GM18951 (cell line): ENCODE data around the gene FOXC1.

Experiments
- POLR2A ChIP-seq: IDR thresholded peaks from 4 replicates; pipeline ENCODE4 v1.6.1; 2011; ENCODE audit warnings: mild to moderate bottlenecking; ENCODE audit not compliant: insufficient read length, insufficient read depth; ENCODE audit errors: extremely low read depth
- in situ Hi-C: fragments of 300-500 bp; cut with MboI; formaldehyde crosslinking; loops from one replicate; pipeline ENCODE4 v1.12.0; 2022; ENCODE audit warnings: low sequenced_read_pairs, mixed read lengths, inconsistent platforms; ENCODE audit not compliant: unreplicated experiment

FOXC1 gene

GRCh38 chr6:1612299-1612973, 2.7 kb downstream of the FOXC1 start:
- TF ChIP-seq POLR2A = no peak
- in situ Hi-C loops = loop anchor here (25.0 kb wide), 1 partner anchor 575 kb away; no protein-coding TSS in a partner anchor

- no peak for TF ChIP-seq POLR2A
- in situ Hi-C loops = loop anchor here (25.0 kb wide), 1 partner anchor 574 kb away; no protein-coding TSS in a partner anchor
Observed at GRCh38 chr6:1612974-1613306, 3.2 kb downstream of the FOXC1 start.

GRCh38 chr6:1613346-1613687, 3.6 kb downstream of the FOXC1 start:
- in situ Hi-C loops = loop anchor here (25.0 kb wide), 1 partner anchor 574 kb away; no protein-coding TSS in a partner anchor
- no peak for TF ChIP-seq POLR2A

GRCh38 chr6:1613688-1614447, 4.2 kb downstream of the FOXC1 start:
- no peak for TF ChIP-seq POLR2A
- in situ Hi-C loops = loop anchor here (25.0 kb wide), 1 partner anchor 573 kb away; no protein-coding TSS in a partner anchor

- no peak for TF ChIP-seq POLR2A
- in situ Hi-C loops = loop anchor here (25.0 kb wide), 1 partner anchor 573 kb away; no protein-coding TSS in a partner anchor
Observed at GRCh38 chr6:1614448-1615150, 4.9 kb downstream of the FOXC1 start.

GRCh38 chr6:1615151-1615852, 5.6 kb downstream of the FOXC1 start:
- TF ChIP-seq POLR2A = no peak
- in situ Hi-C loops = loop anchor here (25.0 kb wide), 1 partner anchor 572 kb away; no protein-coding TSS in a partner anchor

GRCh38 chr6:1615853-1616420, 6.2 kb downstream of the FOXC1 start:
- in situ Hi-C loops = loop anchor here (25.0 kb wide), 1 partner anchor 571 kb away; no protein-coding TSS in a partner anchor
- TF ChIP-seq POLR2A = no peak

- no peak for TF ChIP-seq POLR2A
- in situ Hi-C loops = loop anchor here (25.0 kb wide), 1 partner anchor 570 kb away; no protein-coding TSS in a partner anchor
Observed at GRCh38 chr6:1616701-1617463, 7.2 kb downstream of the FOXC1 start.

GRCh38 chr6:1617466-1618310, 8.0 kb downstream of the FOXC1 start:
- TF ChIP-seq POLR2A = no peak
- in situ Hi-C loops = loop anchor here (25.0 kb wide), 1 partner anchor 570 kb away; no protein-coding TSS in a partner anchor

GRCh38 chr6:1618311-1619097, 8.8 kb downstream of the FOXC1 start:
- no peak for TF ChIP-seq POLR2A
- in situ Hi-C loops = loop anchor here (25.0 kb wide), 1 partner anchor 569 kb away; no protein-coding TSS in a partner anchor
